HG03095 (cell line): ENCODE data around the gene SCN4A.
"Not testable (repeated sequence)": the region's sequence is repeated elsewhere in the genome, so short reads cannot be mapped to it uniquely, and the experiment has no call there.

Experiments used
- ATAC-seq: cut with Tn5 transposase; IDR thresholded peaks from one replicate; pipeline ENCODE4 v1.9.1; 2021; ENCODE audit warnings: moderate library complexity; ENCODE audit not compliant: unreplicated experiment

The SCN4A gene

GRCh38 chr17:63986821-63987220, 14.1 kb upstream of the SCN4A start:
- no peak for ATAC-seq

- no peak for ATAC-seq
These were observed 12.8 kb upstream of the SCN4A start for GRCh38 chr17:63985387-63986140.

GRCh38 chr17:63984651-63985386, 12.1 kb upstream of the SCN4A start:
- no peak for ATAC-seq

GRCh38 chr17:63984236-63984635, 11.5 kb upstream of the SCN4A start:
- no peak for ATAC-seq

GRCh38 chr17:63983320-63983719, 10.6 kb upstream of the SCN4A start:
- ATAC-seq = no peak

GRCh38 chr17:63982641-63983040, 9.9 kb upstream of the SCN4A start:
- ATAC-seq = not testable (repeated sequence)

- no peak for ATAC-seq
These were observed 5.8 kb upstream of the SCN4A start for GRCh38 chr17:63978272-63979200.

- ATAC-seq = no peak
These were observed 4.0 kb upstream of the SCN4A start for GRCh38 chr17:63976702-63977101.

- no peak for ATAC-seq
These were observed 2.9 kb upstream of the SCN4A start for GRCh38 chr17:63975541-63976092.

- no peak for ATAC-seq
These were observed 2.0 kb upstream of the SCN4A start for GRCh38 chr17:63974594-63975192.

- ATAC-seq = no peak
These were observed 1.3 kb upstream of the SCN4A start for GRCh38 chr17:63973930-63974593.

GRCh38 chr17:63973247-63973646, 529 bp upstream of the SCN4A start:
- ATAC-seq = no peak

- ATAC-seq = no peak
These were observed 3.4 kb downstream of the SCN4A start for GRCh38 chr17:63969278-63969677.

GRCh38 chr17:63967953-63968352, 4.8 kb downstream of the SCN4A start:
- no peak for ATAC-seq

GRCh38 chr17:63966646-63967264, 6.0 kb downstream of the SCN4A start:
- ATAC-seq = no peak

GRCh38 chr17:63963123-63963522, 9.6 kb downstream of the SCN4A start:
- ATAC-seq = no peak

GRCh38 chr17:63962298-63962744, 10.4 kb downstream of the SCN4A start:
- ATAC-seq = no peak

- no peak for ATAC-seq
These were observed 11.1 kb downstream of the SCN4A start for GRCh38 chr17:63961355-63962212.

- ATAC-seq = no peak
These were observed 12.3 kb downstream of the SCN4A start for GRCh38 chr17:63960430-63960829.
